Measurements from ENCODE around the gene PLD3.

Gene PLD3, protein sequence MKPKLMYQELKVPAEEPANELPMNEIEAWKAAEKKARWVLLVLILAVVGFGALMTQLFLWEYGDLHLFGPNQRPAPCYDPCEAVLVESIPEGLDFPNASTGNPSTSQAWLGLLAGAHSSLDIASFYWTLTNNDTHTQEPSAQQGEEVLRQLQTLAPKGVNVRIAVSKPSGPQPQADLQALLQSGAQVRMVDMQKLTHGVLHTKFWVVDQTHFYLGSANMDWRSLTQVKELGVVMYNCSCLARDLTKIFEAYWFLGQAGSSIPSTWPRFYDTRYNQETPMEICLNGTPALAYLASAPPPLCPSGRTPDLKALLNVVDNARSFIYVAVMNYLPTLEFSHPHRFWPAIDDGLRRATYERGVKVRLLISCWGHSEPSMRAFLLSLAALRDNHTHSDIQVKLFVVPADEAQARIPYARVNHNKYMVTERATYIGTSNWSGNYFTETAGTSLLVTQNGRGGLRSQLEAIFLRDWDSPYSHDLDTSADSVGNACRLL

DNA sequence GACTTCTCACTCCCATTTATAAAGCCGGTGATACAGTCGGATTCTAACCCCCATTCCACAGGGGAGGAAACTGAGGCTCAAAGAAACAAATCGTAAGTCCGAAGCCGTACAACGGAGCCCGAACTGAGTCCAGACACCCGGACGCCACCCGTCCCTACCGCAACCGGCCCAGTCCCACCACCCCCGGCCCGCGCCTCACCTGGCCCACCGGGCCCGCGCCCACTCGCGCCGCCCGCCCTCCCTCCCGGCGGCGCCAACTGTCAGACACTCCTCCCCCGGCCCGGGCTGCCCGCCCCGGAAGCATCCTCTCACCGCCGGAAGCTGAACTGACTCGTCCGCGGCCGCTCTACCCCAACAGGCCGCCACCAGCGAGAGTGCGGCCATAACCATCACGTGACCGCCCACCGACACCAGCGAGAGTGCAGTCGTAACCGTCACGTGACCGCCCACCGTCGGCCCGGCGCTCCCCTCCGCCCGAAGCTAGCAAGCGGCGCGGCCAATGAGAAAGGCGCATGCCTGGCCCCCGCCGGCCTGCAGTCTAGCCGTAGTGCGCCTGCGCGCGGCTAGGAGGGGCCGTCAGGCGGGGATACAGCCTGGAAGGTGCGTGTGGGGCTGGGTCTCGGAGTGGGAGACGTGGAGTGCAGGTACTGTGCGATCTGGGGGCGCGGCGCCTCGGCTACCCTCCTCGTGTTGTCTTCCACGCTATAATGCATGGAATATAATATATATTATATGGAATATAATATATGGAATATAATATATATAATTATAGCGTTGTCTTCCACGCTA is at the start of gene PLD3, which contains the start of gene C19orf47:
Gene PLD3, plus strand, starts transcription at position 571 of the 789 bp plus-strand sequence. CDS start 17,789 bp downstream, outside the sequence.
Gene C19orf47, minus strand, starts transcription at position 273 of the 789 bp plus-strand sequence. CDS start 6,540 bp downstream, outside the sequence.
- DNase-seq = peak; percentile 99

DNA sequence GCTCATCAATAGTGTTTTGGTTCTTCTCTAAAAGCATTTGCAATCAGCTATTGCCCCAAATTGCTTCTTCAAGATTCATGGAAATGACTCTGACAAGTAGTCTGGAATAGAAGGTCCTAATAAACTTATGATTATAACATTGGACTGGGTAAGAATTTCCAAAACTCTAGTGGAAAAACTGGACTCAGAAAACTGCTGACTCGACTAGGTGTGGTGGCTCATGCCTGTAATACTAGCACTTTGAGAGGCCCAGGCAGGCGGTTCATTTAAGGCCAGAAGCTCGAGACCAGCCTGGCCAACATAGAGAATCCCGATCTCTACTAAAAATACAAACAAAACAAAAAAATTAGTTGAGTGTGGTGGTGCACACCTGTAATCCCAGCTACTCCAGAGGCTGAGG is 47.8 kb upstream of the PLD3 start:
- no peak for DNase-seq

DNA sequence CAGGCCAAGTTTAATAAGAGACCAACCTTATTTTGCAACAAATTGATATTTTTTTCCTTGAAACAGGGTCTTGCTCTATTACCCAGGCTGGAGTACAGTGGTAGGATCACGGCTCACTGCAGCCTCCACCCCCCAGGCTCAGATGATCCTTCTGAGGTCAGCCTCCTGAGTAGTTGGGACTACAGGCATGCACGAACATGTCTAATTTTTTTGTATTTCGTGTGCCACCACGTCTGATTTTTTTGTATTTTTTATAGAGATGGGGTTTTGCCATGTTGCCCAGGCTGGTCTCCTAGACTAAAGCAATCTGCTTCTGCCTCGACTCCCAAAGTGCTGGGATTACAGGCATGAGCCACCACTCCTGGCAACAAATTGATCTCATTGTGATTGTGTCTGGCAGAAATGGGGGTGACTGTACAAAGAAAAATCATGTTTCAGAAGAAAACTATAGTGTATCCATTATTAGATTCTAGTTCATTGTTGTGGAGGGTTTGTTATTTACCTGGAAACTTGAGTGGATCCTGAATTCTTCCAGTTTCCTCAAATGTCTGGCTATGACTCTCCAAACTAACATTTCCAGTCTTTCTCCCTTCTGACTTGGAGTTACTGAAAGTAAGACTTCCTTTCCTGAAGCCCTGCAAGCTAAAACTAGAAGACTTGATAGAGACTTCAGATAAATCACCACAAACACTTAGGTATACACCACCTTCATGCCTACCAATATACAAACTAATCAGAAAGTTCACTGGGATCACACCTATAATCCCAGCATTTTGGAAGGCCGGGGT is 46.1 kb upstream of the PLD3 start:
- DNase-seq = no peak

DNA sequence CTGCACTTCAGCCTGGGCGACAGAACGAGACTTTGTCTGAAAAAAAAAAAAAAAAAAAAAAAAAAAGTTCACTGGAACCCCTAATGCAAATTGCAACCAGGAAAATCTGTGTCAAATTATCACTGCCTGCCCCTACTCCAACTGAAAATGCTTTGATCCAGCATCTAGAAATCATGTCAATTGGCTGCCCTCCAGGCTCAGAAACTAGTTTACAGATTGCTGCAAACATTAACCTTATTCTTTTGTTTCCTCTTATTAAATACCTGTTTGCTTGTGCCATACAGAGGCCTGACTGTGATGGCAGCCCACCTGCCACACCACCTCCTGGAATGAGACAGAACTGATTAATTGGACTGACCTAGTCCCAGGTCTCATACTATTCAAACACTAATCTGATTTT is 44.7 kb upstream of the PLD3 start:
- no peak for DNase-seq

DNA sequence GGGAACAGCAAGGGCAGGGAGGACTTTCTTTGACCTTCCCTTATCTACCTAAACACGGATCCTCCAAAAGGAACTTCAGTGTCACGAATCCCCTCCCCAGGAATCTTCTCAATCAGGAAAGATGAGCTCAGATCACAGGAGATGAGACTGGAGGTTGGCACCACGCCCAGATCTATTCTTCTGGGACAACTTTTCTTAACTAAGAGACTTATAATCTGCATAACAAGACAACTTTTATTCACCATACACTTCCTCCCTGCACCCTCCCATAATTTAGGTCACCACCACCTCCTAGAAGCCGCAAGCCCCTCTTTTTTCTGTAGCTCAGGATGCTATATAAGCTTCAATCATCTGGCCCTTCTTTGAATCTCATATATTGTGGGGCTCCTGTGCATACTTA is 44.2 kb upstream of the PLD3 start:
- no peak for DNase-seq

DNA sequence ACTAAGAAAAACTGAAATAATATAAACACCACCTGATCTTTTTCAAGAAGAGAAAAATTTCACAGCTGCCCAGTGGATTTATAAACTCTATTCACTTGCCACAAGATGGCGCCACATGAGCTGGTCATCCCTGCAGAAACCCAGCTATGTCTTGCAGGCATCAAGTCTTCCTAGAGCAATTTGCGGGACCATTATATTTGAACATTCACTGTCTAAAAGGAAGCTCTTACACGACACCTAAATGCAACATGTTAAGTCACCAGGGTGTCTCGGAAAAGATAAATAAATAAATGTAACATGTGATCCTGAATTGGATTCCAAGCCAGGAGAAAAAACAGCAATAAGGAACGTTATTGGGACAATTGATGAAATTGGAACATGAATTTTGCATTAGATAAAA is 43.1 kb upstream of the PLD3 start:
- peak; percentile 81 for DNase-seq

DNA sequence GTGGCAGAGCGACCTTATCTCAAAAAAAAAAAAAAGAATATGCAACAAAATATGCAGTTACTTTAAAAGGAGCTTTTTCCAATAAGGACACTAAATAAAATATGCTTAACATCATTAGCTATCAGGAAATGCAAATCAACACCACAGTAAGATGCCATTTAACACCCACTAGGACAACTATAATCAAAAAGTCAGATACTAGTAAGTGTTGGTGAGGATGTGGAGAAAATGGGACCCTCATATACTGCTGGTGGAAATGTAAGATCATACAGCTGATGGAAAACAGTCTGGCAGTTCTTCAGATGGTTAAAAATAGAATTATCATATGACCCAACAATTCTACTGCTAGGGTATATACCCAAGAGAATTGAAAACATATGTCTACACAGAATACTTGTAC is 38.8 kb upstream of the PLD3 start:
- no peak for DNase-seq

DNA sequence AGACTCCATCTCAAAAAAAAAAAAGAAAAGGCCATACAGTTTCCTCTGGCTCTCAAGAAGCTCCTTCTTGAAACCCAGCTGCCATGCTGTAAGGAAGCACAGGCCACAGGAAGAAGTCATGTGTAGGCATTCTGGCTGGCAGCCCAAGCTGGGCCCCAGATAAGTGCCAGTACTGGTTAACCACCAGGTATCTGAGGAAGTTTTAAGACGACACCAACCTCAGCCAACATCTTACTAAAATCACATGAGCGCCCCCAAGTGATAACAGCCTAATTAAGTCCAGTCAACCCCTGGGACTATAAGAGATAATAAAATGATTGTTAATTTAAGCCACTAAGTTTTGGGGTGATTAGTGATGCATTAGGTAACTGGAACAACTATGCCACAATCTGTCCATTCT is 36.0 kb upstream of the PLD3 start:
- no peak for DNase-seq

DNA sequence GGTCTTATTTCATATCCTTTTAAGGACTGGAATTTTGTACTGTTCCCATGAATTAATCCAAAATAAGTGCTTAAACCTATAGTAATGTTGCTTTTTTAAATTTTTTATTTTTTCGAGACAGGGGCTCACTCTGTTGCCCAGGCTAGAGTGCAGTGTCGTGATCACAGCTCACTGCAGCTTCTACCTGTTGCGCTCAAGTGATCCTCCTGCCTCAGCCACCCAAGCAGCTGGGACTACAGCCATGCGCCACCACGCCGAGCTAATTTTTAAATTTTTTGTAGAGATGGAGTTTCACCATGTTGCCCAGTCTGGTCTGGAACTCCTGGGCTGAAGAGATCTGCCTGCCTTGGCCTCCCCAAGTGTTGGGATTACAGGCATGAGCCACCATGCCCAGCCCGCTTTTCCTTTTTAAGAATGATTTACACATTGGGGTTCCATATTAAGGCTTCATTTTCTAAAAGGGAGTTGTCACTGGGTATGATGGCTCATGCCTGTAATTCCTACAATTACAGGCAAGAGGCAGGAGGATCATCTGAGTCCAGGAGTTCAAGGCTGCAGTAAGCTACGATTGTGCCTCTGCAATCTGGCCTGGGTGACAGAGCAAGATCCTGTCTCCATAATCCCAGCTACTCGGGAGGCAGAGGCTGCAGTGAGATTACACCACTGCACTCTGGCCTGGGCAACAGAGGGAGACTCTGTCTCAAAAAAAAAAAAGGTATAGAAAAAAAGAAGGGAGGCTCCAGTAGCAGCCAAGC is 35.1 kb upstream of the PLD3 start:
- DNase-seq = no peak

DNA sequence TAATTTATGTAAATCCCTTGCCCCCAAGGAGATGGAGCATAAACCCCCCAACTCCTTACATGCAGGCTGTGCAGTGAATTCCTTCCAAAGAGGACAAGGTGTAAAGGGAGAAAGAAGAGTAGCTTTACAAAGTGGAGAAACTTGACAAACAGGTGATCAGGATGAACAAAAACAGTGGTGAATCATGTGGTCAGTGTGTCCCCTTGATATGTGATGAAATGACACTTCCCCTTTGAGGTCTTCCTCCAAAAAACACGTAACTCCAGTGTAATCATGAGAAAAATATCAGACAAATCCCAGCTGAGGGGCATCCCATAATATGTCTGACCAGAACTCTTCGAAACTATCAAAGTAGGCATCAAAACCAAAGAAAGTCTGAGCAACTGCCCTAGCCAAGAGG is 33.8 kb upstream of the PLD3 start:
- DNase-seq = no peak

DNA sequence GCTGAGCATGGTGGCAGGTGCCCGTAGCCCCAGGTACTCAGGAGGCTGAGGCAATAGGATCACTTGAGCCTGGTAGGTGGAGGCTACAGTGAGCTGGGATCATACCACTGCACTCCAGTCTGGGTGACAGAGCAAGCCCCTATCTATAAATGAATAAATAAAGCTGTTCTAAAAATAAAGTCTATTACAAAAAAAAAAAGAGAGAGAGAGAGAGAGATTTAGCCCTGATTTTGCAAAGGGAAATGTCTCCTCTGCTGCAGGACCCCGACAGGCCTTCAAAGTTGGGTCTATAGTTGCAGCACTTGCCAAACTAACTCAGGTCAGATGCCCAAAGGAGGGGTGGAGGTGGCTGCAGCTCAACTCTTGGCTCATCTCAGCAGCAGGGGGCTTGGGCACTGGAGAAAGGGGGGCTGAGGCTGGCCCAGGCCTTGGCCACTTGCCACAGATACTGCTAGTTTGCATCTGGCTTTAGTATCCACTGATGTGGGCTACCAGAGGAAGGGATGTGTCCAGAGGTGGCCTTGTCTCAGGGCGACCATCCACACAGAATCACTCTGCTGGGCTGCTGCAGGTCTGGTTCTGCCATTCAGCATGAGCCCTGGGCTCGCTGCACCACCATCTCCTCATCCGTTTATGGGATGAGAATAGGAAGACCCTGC is 32.6 kb upstream of the PLD3 start:
- DNase-seq = no peak

DNA sequence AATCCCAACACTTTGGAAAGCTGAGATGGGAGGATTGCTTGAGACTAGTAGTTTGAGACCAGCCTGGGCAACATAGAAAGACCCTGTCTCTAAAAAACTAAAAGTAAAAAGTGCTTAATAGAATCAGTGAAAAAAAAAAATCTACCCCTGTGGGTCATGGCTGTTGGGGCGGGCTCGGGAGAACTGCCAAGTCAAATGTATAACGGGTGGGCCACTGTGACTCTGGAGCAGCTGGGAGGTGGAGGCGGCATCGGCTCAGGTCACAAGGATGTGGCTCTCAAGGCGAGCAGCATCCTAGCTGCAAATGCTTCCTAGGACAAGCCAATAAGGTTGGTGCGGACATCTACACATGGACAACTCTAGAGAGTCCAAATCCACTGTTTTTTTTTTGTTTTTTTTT is 31.2 kb upstream of the PLD3 start:
- DNase-seq = no peak

DNA sequence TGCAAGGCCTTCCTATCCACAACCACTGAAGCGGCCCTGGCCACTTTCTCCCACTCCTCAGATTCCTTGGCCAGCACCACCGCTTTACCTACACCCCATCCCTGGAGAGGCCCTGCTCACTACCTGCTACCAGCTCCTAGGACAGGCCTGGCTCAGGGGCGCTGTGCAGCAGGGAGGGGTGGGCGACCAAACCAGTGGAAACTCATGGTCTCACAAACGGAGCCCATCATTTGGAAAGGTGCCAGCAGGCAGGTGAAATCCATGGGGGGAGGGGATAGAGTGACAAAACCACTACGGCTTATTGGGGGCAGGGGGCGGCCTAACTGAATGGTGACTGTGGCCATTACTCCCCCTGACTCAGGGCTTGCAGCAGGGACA is 27.9 kb upstream of the PLD3 start:
- DNase-seq = no peak

DNA sequence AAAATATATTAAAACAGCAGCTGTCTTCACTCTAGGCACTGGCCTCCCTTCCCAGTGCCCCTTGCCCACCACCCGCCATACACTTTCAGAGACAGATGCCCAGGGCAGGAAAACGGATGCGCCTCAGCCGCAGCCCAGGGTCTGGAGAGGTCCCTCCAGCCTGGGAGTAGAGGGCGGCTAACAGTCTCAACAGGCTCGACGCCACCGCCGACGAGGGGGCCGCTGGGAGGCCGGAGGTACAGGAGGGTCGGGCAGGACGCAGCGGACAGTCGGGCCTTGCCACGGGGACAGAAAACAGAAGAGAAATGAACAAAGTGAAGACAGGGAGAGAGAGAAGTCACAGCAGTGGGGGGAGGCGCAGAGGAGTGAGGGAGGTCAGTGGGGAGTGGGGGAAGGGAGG is 27.4 kb upstream of the PLD3 start:
- no peak for DNase-seq

DNA sequence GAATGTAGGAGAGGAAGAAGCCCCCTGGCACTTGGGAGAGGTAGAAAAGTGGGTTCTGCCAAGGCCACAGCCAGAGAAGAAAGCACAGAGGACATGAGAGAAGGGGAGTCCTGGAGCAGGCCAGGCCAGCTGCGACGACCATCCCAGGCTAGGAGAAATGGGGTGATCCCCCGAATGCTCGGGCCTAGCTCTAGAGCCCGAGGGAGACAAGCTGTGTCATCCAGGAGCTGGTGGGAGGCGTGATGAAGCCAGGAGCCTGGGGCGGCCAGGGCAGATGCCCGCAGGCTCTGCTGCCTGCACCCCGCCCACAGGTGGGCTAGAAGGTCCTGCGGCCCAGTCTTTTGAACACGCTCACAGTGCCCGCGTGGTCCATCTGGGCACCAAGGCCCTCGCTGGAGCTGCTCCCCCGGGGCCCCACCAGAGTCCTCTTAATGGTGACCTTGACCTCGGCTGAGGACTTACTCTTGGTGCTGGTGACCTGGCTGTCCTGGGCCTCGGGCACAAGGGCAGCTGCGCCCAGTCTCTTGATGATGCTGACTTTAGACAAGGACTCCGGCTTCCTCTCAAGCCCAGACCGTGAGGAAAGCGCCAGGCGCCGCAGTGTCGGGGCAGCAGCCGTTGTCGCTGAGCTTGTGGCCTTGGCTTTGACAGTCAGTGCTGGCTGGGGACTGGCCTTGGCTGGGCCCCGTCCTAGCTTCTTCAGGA is 26.8 kb upstream of the PLD3 start:
- no peak for DNase-seq

DNA sequence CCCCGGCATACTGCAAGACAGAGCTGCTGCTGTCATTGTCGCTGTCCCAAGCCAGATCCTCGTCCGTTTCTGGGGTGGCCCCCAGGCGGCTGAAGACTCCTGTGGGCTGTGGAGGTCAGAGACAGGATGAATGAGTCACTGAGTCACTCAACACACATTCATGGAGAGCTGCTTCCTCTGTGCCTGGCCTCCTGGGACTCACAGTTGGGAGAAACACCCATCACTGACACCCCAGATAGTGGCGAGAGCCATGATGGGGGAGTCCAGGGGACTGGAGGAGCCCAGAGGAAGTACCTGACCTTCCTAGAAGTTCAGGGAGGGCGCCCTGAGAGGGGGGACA is 26.3 kb upstream of the PLD3 start:
- DNase-seq = no peak

DNA sequence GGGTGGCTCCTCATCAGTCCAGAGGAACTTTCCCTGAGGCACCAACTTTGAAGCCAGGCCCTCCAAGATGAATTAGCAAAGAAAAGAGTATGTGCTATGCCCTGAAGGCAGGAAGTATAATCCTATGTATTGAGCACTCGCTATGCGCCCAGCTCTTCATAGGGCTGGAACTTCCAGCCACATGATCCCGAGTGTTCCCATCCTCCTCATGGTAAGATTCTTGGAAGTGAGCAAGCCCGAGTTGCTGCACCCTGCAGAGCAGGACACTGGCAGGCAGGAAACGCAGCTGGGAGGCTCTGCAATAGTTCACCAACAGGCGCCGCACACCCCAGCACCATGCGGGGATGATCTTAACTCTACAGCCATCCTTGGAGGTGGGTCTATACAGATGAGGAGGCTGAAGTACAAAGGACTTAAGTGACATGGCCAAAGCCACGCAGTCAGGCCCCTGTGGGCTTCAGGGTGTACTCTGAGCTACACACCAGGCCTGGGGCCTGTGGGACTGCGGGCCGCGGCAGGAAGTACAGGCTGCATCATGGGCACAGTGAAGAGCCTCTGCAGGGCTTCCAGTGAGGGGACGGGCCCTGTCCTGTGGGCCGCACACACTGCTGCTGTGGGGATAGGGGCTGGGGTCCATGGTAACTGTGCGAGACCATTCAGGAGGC is 25.4 kb upstream of the PLD3 start:
- no peak for DNase-seq

DNA sequence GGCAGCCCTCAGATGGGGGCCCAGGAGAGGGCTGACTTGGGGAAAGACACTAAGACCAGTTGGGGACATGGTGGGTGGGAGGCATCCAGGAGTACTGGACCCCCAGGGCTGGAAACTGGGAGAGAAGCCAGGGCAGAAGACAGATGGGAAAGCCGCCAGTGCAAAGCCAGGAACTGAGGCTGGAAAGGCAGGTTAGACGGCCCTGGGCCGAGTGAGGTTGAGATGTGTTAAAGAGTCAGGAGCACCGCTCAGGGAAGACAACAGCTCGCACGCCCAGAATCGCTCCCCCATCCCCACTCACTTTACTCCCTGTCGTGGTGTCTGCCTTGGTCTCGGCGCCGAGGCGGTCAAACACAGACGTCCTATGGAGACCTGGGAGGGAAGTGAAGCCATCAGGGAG is 24.8 kb upstream of the PLD3 start:
- no peak for DNase-seq

DNA sequence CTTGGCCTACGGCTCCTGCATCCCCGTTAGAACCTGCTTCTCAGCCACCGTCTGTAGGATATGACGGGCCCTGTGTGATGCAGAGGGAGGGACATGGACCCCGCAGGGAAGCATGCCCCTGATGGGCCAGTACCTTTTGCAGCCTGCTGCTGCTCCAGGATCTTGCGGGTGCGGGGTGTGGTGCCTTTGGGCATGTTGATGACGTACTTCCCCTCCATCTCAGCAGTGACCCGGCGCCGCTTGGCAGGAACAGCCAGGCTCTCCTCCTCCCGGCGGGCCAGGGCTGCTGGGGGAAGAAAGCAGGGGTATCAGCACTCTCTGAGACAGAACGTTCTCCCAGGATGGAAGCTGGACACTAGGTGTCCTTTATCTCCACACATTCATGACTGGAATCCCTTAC is 22.3 kb upstream of the PLD3 start:
- DNase-seq = no peak

DNA sequence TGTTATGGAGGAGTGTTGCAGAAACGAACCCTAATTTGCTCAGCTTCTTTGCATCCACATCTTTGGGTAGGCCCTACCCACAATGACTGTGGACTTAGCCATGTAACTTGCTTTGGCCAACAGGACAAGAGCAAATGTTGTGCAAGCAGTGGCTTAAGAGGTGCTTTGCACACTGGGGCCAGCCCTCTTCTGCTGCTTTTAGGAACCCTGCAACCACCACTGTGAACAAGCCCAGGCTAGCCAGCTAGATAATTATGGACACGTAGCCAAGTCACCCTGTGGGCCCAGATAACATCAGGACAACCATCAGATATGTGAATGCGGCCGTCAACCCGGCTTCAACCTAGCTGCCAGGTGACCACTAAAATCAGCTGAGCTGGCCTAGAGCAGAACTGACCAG is 17.4 kb upstream of the PLD3 start:
- no peak for DNase-seq

DNA sequence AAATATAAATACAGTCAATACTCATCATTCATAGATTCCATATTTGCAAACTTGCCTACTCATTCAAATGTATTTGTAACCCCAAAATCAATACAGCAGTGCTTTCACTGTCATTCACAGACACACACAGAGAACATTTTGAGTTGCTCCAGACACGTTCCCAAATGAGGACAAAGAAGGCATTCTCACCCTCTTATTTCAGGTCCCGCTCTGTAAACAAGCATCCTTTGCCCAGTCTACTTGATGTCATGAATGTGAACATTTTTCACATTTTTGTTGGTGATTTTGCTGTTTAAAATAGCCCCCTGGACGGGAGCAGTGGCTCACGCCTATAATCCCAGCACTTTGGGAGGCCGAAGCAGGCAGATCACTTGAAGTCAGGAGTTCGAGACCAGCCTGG is 15.8 kb upstream of the PLD3 start:
- no peak for DNase-seq
